Uterus (tissue), 2 donors: ENCODE measurements around the gene SHROOM2.

Experiments
- POLR2A ChIP-seq, 2 donors: fragments of 450-650 bp; IDR thresholded peaks; one replicate each; pipeline ENCODE4 v1.6.1; 2016; ENCODE audit warnings: antibody characterized with exemption in 2 of 2, mild to moderate bottlenecking in 1 of 2, moderate library complexity in 1 of 2
- TF ChIP-seq, protein P1 (sequence below), 4 experiments: fragments of 200-600 bp in 2 of 4; fragments of 450-650 bp in 2 of 4; sonication (generic) in 2 of 4; IDR thresholded peaks; one replicate each; pipeline ENCODE4 v1.5.1; 2016 to 2019; ENCODE audit warnings: antibody characterized with exemption in 4 of 4, mild to moderate bottlenecking in 2 of 4, moderate library complexity in 1 of 4

DNA sequence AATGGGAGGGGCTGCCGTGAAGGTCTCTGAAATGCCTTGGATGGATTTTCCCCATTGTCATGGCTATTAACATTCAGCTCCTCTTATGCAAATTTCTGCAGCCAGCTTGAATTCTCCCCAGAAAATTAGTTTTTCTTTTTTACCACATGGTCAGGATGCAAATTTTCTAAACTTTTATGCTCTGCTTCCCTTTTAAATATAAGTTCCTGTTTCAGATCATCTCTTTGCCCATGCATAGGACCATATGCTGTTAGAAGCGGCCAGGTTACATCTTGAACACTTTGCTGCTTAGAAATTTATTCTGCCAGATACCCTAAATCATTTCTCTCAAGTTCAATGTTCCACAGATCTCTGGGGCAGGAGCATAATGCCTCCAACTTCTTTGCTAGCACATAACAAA lies 167.2 kb downstream of the SHROOM2 start:
- TF ChIP-seq, protein P1, sequence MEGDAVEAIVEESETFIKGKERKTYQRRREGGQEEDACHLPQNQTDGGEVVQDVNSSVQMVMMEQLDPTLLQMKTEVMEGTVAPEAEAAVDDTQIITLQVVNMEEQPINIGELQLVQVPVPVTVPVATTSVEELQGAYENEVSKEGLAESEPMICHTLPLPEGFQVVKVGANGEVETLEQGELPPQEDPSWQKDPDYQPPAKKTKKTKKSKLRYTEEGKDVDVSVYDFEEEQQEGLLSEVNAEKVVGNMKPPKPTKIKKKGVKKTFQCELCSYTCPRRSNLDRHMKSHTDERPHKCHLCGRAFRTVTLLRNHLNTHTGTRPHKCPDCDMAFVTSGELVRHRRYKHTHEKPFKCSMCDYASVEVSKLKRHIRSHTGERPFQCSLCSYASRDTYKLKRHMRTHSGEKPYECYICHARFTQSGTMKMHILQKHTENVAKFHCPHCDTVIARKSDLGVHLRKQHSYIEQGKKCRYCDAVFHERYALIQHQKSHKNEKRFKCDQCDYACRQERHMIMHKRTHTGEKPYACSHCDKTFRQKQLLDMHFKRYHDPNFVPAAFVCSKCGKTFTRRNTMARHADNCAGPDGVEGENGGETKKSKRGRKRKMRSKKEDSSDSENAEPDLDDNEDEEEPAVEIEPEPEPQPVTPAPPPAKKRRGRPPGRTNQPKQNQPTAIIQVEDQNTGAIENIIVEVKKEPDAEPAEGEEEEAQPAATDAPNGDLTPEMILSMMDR (IDR thresholded peaks at IDR 0.05) = no peak
- TF ChIP-seq POLR2A (IDR thresholded peaks at IDR 0.05) = no peak
